NCI-H69 (cell line): ENCODE data around the gene ATP12A.

Experiments
- DNase-seq: peaks from one replicate; lab custom pipeline; 2025; lab: John Stamatoyannopoulos, UW

Gene ATP12A

DNA sequence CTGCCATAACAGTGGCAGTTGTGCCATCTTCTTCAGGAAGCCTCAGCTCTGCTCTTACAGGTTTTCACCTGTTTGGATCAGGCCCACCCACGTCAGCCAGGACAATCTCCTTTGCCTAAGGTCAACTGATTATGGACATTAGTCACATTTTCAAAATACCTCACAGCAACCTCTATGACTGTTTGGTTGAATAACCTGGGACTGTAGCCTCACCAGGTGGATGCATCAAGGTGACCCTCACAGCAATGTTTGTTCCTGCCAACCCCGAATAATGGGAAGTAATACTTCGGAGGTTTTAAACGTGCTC lies 17.2 kb upstream of the ATP12A start:
- DNase-seq, result no peak

DNA sequence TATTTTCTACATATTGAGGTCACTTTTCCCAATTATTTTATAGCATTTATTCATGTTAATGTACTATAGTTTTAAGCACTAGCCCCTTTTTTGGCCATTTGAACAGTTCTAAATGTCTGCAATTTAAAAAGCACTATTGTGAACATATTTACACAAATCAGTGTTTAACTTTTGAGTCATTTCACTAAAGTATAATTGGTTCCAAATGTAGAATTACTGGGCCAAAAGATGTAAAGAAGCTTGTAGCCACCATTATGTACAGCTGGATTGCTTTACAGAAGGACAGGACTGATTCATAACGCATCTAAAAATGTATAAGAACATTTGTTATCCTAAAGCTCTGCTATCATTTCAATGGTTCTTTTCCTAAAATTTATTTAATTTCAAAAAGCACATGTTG lies 16.6 kb upstream of the ATP12A start:
- DNase-seq, result no peak

DNA sequence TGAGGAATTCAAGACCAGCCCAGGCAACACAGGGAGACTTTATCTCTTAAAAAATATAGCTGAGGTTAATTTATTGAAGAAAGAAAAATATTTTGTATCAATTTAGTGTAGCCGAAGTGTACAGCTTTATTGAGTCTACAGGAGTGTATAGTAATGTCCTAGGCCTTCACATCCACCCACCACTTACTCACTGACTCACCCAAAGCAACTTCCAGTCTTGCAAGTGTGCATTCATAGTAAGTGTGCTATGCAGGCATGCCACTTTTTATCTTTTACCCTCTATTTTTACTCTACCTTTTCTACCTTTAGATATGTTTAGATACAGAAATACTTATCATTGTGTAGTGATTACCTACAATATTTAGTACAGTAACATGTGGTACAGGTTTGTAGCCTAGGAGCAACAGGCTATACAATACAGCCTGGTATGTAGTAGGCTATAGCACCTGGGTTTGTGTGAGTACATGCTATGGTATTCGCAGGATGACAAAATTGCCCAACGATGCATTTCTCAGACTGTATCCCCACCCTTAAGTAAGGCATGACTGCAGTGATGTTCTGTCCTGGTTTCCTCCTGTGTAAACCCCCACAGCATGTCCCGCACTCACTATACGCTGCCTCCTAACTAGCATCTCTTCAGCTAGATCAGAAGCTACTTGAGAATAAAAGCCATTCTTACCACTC lies 15.3 kb upstream of the ATP12A start:
- no peak for DNase-seq

DNA sequence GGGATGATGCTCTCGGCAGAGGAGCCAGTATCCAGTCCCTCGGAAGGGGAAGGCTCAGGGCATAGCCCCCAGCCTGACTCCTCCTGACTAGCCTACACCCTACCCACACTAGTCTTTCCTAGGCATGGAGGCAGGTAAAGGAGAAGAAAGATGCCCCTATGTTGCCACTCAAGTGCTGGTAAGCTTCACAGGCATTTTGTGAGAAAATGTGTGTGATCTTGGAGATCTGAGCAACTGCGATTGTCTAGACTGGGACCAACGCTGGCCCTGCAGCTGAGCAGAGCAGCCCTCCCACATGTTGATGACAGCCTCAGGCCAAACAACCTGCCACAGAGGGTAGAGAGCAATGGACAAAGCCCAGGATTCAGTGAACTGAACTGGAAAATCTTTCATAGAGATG lies 11.7 kb upstream of the ATP12A start:
- DNase-seq, result no peak

DNA sequence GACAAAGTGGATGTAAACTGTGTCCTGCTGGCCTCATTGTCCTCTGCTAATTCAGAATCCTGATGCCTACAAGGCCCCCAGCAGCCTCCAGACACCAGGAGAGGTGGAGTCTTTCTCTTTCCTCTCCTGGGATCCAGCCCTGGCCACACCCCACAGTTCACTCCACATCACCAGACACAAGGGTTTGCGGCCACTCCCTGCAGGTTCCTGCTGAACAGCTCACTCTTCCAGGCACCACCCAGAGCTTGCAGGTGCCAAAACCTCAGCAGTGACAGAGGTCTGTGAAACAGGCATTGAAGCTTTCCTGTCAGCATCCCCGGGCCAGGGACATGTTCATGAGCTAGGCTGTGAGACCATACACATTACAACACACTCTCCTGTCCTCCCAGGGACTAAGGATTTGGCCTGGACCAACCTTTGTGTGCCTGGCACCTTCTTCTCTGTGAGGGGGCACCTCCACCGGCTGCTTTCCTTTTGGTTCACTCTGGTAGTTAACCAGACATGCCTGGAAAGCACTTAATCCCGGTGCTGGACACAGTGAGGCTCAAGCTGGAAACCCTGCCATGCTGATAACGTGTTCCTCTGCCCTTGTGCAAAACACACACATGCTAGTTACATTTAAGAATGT lies 11.1 kb upstream of the ATP12A start:
- no peak for DNase-seq

DNA sequence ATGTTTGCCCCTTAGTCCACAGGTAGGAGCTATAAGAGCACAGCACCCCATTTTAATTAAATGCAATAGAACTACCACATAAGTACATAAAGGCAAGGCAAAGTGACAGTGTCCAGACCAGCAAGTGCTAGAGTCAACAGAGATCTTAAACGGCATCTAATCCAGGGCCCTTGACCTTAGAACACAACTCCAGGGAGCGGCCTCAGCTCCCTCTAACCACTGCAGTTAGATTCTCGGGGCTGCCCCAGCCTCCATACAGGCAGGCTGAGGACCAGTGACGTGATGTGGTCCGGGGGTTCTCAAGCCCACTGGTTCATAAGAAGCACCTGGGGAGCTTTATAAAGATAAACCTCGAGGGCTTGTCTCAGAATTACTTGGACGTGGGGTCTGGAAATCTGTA lies 10.0 kb upstream of the ATP12A start:
- no peak for DNase-seq

DNA sequence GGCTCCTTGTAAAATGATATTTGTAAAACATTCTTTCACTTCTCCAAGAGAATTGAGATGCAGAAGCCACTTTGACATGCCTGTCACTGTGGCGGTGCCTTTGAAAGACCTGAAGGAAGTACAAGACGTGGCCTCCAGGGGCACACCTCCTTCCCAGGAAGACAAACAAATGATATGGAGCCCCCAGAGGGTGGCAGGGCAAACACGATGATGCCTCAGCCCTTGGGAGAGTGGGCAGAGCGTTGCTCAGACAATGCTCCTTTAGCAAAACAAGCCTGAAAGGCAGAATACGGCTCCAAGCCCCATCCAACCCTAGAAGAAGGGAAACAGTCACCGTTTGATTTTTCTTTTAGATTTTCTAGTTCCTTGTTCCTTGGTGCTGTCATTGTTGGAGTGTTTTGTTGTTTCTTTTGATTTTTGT lies 9.2 kb upstream of the ATP12A start:
- peak; percentile 1 for DNase-seq

DNA sequence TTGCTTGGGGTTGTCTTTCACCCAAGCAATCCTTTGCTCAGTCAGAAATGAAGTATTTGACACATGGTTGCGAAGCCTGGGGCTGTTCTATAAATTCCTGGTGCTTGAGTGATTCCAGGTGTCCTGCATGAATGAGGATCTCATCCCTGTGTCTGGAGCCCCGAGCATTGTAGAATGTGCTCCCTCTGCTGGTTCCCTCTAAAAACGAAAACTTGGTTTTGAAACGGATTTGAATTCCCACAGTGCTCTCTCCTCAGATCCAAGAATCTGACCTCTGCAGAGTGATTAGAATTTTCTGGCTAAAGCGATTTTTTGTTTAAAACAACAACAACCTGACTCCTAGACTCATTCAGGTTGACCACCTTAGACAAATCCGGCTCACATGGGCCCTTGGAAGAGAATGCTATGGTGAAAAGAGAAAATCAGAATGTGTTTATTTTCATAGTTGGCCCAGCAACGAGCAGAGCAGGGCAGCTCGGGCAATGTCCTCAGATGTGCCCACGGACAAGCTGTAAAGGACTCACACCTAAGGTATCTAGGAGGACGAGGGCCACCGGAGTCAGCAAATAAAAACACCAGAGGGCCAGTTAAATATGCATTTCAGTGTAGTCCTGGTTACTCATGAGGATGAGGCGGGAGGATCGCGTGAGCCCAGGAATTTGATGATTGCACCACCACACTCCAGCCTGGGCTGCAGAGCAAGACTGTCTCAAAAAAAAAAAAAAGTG lies 8.7 kb upstream of the ATP12A start:
- DNase-seq, result peak; percentile 25

DNA sequence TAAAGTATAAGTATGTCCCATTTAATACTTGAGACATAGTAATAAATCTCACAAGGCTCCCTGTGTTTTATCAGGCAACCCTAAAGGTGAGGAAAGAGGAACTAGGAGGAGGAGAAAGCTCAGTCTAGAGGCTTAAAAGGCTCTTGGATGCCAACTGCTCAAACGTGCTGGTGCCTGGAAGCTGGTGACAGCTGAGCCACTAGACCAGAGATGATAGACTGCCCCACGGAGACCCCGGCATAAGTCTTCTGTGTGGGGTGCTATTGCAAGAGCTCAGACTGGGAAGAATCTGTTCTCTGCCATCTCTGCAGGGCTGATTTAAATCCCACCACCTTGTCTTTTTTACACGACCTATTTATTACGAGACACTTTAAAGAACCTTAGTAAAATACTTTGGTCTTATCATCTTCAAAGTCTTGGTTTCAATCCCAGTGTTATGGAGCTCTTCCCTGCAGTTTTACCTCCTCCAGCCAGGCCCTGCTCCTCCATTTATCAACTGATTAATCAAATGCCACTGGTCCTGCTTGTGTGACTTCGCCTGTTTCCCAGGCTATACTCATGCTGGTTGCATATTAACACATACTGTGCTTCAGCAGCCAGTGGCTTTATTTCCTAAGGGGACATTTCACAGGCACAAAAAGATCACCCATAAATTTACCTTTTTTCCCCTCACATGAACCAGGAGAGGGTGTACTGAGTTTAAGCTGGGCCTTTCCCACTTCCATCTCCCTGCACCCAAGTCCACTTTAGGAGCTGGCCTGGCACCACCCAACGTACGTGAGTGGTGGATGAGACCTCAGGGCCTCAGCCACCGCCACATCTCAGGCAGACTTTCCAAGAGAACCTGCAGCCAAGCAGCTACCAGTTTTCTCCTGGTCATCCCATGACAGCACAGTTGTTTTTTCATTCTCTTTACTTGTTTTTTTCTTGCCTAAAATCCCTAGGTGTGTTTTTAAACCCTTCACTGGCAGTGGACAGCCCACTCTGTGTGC lies 7.8 kb upstream of the ATP12A start:
- DNase-seq, result no peak

DNA sequence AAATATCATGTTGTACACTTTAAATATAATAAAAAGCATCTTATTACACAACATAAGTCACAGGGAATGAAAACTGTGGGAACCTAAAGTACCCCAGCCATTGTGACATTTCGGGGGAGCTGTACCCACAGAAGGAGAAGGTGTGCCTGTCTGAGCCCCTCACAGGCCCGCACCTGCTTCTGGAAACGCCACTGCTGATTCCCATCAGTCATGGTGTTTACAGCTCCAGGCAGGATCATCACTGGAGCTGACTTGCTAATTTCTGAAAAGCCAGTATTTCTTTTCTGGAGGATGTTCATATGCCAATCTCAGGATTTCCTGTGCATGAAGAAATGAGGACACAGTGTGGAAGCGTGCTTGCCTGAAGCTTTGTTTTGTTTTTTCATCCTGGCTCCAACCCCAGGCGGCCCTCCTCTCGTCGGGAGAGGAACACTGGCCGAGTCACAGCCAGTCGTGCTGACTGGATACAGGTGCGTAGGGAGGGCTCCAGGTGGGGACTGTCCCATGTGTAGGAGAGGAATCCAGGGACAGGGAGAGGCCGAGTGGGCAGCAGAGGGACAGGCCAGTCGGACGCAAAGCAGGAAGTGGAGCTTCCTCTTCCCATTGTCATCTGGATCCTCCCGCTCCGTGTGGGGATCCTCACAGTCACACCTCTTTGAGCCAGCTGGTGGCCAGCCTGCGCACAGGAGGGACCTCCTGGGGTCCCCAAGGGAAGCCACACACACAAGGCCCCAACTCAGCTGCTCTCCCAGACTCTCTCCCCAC lies 4.2 kb upstream of the ATP12A start:
- no peak for DNase-seq

DNA sequence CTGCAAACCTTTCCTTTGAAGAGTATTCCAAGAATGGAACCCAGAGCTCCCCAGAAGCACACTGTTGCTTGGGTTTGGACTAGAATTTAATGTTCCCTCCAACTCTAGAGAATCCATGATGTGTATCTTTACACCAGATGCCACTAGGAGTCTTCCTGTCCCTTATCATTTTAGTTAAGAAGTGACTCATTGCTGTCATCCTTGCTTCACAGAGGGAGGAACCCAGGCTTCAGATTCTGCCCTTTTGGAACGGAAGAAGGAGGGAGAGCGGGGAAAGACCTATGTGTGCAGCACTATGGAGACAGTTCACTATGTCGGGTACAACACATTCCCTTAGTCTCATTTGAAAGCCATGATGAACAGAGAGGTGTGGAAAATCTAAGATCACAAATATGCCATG lies 2.1 kb upstream of the ATP12A start:
- DNase-seq, result no peak

DNA sequence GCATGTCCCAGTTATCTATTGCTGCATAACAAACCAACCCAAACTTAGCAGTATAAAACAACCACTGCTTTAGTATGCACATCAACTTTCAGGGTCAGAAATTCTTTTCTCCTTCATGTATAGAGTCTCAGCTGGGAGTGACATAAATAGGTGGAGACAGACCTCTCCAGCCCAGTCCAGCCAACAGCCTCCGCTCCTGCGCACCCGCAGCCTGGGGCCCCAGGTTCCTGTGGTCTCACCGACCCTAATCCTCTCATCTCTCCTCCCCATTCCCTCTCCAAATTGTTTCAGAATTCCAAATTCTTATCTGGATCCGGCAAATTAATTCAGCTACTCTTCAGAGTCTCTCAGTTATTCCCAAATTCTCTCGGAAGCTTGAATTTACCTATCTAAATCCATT lies 522 bp upstream of the ATP12A start:
- DNase-seq, result no peak

DNA sequence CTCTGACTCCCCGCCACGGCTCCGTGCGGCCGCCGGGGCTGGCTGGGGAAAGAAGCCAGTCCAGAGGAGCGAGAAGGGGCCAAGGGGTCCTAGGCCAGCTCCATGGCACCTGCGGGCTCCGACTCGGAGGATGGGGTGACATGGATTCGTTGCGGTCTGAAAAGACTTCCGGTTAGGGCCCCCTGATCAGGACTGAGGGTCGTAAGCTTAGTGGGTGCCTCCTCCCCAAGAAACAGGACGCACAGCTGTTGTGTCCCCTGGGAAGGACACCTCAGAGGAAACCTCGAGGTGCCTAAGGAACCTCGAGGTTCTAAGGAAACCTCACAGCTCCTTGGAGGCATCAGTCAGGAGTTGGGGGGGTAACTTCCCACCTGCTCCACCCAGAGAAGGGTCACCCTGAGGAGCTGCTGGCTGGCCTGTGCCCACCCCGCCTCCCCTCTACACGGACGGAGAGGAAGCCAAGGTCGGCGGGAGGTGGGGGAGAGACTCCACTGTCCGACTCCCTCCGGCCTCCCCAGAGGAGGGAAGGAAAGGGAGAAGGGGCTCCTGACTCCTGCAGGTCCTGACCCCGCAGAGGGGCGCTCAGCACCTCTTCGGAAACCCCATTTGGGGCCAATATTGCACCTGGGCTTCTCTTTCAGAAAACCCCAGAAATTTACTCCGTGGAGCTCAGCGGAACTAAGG lies 855 bp downstream of the ATP12A start:
- DNase-seq, result no peak

DNA sequence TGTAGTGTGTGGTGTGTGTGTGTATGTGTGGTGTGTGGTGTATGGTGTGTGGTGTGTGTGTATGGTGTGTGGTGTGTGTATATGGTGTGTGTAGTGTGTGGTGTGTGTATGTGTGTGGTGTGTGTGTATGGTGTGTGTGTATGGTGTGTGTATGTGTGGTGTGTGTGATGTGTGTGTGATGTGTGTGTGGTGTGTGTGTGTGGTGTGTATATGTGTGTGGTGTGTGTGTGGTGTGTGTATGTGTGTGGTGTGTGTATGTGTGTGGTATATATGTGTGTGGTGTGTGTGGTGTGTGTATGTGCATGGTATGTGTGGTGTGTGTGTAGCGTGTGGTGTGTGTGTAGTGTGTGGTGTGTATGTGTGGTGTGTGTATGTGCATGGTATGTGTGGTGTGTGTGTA lies 1.7 kb downstream of the ATP12A start:
- DNase-seq, result no peak

DNA sequence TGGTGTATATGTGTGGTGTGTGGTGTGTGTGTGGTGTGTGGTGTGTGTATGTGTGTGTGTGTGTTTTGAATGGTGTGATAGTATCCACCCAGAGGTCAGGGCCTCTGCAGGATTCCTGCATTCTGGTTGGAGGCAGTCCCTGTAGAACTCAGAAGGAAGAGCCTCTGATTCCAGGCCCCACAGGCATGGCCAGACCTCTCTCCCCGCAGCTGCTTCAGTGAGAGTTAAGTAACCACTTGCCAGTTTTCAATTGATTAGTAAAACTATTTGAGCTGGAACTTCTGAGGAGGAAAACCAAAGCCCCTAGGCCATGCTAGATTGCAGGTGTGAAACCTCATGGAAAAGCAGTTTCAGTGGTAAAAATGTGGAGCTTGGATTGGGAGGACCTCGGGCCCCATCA lies 2.1 kb downstream of the ATP12A start:
- DNase-seq, result no peak

DNA sequence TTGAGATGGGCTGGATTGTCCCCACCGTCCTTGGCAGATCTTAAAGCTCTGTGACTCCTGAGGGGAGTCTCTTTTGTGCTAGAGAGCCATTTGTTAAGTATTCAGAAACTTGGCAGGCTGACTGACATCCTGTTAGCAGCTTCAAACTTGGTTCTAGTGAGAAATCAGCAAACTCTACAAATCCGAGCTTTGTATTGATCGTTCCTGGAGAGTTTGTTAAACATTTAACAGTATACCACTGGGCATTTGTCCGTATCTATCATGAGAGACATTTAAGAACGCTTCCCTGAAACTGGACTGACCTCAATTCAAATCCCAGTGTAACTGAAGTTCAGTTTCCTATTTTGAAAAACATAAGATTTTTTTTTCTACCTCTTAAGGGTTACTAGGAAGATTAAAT lies 3.1 kb downstream of the ATP12A start:
- no peak for DNase-seq

DNA sequence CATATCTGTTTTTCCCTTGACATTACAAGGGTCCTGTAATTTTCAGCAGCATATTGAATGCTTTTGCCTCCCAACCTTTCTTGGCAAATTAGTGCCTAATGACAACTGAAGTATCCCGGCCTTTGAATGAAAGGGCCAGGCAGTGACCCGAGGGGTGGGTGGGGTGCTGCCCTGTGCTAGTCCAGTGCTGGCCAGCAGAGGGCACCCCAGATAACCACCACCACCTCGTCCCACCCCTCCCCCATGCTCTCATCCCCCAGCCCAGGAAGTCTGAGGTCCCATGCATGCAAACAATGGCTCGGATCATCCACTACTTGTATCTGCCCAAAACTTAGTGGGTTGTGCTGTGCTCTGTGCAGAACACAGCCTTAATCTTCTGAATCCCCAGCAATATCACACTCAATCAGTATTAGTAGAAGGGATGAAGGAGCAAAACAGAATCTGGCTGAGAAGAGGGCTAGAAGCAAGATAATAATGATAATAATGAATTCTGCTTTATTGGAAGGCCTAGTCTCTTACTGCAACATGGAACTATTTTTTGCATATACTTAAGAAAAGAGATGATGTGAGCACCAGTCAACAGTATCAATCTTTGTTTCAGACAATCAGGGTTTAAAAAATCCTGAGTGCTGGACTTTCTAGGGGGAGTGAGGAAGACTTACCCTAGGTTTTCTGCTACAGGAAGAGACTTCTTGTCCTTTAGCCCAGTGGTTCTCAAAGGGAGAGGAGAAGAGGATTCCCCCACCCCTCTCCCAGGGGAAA lies 3.8 kb downstream of the ATP12A start:
- peak; percentile 44 for DNase-seq

DNA sequence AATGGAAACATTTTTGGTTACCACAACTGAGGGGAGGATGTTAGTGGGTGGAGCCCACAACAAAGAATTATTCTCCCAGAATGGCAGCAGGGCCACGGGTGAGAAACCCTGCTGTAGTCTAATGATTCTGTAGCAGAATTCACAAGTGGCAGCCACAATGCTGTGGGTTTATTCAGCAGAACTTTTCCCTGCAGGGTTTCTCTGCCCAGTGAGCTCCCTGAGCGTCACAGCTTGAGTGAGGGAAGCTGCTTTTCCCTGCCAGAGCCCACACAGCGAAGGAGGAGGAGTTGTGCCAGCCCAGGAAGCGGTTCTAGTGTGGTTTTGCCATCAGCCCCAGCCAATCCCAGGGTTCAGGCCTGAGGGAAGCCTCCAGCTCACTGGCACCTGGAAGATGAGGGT lies 4.4 kb downstream of the ATP12A start:
- no peak for DNase-seq

DNA sequence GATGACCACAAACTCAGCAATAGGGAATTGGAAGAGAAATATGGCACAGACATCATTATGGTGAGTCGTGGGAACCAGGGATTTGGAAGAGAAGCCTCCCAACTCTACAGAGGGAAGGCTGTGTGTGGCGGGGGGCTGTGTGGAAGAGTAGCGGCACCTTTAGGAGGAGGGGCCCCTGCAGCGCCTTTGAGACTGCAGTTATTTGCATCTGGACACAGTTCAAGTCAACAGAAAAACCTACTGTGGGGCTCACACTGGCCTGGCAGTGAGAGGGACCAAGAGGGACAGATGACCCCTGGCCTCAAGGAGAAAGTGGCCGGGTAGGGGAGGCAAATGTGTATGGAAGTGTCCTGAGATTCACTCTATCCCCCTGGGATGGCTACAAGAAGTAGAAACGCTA lies 5.1 kb downstream of the ATP12A start:
- no peak for DNase-seq

DNA sequence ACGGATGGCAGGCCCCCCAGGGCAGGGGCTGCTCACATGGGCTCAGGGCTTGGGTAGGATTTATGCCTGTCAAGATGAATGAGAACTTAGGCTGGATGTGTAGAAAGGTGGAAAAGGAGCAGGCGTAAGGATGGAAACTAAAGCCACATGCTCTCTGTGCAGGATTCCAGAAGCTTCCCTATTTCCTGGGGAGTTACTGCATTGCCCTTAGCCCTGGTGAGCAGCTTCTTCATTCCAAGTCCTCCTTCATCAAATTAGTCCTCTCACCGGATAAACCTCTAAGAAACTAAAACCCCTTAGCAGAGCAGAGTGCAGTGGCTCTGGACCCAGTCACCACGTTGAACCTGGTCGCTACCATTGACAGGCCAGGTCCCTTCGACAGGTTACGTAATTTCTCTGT lies 7.4 kb downstream of the ATP12A start:
- no peak for DNase-seq
